ENCODE measurements around the gene CLMP.
"Not testable (repeated sequence)": the region's sequence is repeated elsewhere in the genome, so short reads cannot be mapped to it uniquely, and the experiment has no call there.

Gene CLMP

DNA sequence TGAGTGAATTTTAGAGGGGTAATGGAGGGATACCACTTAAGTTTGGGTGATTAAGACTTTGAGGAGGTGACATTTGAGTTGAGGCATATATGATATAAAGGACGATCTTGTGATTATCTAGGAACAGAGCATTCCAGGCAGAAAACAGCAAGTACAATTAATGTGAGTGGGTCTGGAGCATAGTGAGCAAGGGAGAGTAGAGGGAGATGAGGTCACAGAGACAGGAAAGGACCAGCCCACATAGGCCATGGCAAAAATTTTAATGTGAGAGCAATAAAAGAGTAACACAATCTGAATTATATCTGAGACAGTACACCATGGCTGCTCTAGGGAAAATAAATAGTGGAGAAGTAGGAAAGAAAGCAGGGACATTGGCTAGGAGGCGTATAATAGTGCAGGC lies 118.6 kb downstream of the CLMP start:
- no peak for DNase-seq

- DNase-seq: no peak
These were observed 121.5 kb downstream of the CLMP start for GRCh38 chr11:123073343-123074057.

- DNase-seq: no peak
These were observed 122.3 kb downstream of the CLMP start for GRCh38 chr11:123072762-123073161.

DNA sequence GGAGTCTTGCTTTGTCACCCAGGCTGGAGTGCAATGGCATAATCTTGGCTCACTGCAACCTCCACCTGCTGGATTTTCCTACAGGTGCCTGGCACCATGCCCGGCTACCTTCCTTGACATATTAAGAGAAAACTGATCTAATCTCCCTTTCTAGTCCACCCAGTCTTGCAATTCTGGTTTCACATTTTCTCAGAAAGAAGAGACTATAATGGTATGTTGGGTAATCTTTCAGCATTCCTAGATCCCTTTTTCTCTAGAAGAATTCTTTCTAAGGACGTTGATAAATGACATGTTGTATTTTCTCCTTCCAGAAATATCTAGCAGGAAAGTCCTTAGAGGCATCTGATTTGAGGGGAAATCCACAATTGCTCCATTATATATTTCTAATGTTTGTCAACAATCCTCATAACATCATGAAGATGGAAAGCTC lies 122.7 kb downstream of the CLMP start:
- DNase-seq: no peak

- no peak for DNase-seq
These were observed 124.9 kb downstream of the CLMP start for GRCh38 chr11:123069908-123070821.

GRCh38 chr11:123065621-123066020 lies 129.4 kb downstream of the CLMP start:
- no peak for DNase-seq

DNA sequence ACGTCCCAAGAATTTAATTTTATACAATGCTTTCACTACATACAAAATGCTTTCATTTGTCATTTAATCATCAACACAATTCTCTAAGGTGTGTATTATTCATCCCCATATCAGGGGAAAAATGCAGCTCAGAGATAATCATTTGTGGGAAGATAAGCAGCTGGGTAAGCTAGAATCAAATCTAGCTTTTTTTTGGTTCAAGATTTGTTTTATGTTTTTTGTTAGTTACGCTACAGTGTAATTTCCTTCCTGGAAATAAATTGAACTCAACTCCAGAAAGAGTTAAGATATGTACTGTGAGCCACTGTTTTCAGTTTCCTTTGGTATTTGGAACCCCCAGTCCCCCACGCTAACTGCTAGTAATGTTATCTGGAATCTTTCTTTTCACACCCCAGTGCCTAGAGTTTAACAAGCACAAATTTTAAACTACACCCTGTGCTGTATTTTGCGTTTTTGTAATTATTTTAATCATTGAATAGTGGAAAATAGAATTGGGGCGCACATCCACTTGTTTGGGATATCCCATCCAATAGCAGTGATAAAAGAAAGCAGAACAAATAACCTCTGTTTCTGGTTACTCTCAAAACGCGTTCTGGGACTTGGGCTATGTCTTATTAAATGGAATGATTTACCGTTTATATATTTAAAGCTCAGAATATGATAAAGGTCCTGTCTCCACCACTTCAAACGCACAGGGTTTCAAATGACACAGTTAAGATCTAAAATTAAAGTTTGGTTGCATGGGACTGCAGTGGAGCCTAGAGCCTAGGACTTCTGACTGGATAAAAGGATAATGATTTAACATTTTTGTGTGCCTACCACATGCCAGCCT lies 131.0 kb downstream of the CLMP start:
- no peak for DNase-seq

- DNase-seq: no peak
These were observed 131.9 kb downstream of the CLMP start for GRCh38 chr11:123062892-123063825.

DNA sequence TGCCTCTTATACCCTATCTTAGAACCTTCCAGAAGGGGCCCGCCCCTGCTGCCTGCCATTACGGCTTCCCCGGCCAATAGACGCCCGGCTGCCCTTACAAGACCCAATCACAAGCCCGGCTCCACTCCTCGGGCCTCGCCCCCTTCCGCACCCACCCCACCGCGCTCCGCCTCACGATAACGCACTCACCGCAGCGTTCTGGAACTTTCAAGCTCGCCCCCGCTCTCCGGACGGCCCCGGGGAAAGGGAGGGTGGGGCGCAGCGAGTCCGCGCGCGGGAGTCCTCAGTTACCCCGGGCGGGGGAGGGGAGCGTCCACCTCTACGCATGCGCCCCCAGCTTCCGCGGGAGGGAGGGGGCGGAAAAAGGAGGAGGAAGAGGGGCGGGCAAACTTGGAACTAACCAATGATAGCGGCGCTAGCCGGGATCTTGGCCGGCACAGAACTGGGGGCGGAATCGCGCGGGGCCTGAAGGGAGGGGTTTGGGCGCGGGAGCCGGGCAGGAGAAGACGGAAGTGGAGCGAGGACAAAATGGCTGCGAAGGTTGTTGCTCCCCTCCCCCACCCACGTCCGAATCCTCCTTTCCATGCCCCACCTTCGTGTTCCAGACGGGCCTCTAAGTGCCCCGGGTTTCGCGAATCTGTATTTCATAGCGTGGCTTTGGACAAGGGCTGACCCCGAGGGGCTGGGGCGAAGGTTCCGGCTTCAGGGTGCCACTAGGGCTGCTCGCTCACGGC lies 132.7 kb downstream of the CLMP start:
- DNase-seq: peak; percentile 99 to 100

DNA sequence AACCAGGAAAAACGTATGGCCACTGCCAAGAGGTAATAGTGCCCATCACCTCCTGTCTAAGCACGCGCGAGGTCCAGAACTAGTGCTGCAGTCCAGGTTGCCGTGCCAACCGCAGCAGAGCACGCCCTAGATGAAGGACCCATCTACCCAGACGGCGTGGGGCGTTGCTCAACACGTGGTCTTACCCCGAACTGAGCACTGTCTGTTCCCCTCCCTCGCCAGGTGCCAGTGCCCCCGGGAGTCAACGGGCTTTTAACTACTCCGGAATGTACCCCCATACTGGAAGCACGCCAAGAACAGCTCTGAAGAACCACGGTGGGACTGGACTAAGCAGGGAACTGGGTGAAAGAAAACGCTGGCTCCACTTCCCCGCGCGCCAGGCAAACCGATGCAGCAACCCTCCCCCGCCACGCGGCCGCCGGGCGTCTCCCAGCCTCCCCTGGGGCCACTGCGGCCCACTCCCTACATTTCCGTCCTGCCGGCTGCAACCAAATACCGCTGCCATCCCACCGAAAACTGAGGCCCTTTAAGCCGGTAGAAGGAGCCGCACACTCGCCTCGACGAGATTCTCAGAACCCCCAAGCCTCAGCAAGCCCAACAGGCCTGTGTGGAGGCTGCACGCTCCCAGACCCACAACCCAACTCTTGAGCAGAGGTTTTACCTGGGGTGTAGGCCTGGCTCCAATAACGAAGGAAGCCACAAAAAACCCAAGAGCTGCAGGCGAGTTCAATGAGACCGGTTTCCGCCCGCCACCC lies 133.5 kb downstream of the CLMP start, which contains the start of gene HSPA8:
TSS of gene HSPA8 (minus strand) at position 734 of the 755 bp plus-strand sequence. CDS start 812 bp downstream, outside the sequence.
- DNase-seq: peak; percentile 68 to 70

DNA sequence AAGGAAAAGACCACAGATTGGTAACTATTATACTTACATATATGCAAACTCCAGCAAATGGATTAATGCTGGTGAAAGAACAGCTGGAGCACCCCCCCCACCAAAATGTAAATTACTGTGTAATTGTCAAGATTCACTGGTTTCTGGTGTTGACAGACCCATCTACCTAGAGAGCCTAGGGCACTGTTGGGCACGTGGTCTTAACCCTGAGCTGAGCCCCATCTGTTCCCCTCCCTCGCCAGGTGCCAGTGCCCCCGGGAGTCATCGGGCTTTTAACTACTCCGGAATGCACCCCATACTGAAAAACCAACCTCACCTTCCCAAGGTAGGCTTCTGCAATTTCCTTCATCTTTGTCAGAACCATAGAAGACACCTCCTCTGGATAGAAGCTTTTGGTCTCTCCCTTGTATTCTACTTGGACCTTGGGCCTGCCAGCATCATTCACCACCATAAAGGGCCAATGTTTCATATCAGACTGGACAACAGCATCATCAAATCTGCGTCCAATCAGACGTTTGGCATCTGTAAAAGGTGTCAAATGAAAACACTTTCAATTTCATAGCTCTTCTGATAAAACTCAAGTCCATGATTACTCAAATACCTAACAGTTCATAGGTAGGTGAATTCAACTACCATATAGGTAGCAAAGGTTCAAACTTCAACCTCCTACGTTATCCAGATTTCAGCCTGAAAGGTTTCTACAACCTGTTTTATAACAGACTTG lies 134.6 kb downstream of the CLMP start:
- no peak for DNase-seq

- DNase-seq: not testable (repeated sequence)
These were observed 135.8 kb downstream of the CLMP start for GRCh38 chr11:123059041-123059920.

- DNase-seq: no peak
These were observed 137.3 kb downstream of the CLMP start for GRCh38 chr11:123057661-123058305.

- DNase-seq: no peak
These were observed 138.1 kb downstream of the CLMP start for GRCh38 chr11:123056835-123057491.

- no peak for DNase-seq
These were observed 139.7 kb downstream of the CLMP start for GRCh38 chr11:123055191-123055901.

GRCh38 chr11:123054301-123055065 lies 140.6 kb downstream of the CLMP start:
- no peak for DNase-seq

Data from stimulated activated CD4-positive, alpha-beta T cell treated with anti-CD3 and anti-CD28 coated beads, Interleukin-4, amount 100 ng/mL, for 4 hours (primary cell).